Uterus (tissue), 4 donors: ENCODE data around the gene PCGF5. TPM values are rescaled to one million over a fixed set of nuclear protein-coding genes. Genes with fewer than 3 reads are reported as not detected.
"Not testable (repeated sequence)": the region's sequence is repeated elsewhere in the genome, so short reads cannot be mapped to it uniquely, and the experiment has no call there.

Source experiments
- DNase-seq, 2 donors: peaks; one replicate each; pipeline ENCODE4 v3.0.0-alpha.2; 2019 to 2020
- H3K27ac ChIP-seq, 2 donors: fragments of 200-600 bp; sonication (generic); 1 replicate in 1 of 2; 2 replicates in 1 of 2; pipeline ENCODE4 v1.5.1; 2016 to 2018
- H3K27me3 ChIP-seq, 2 donors: fragments of 200-600 bp; sonication (generic); one replicate each; pipeline ENCODE4 v1.5.1; 2018 to 2019; ENCODE audit warnings: control low read depth in 1 of 2
- H3K36me3 ChIP-seq, 2 donors: fragments of 200-600 bp; sonication (generic); one replicate each; pipeline ENCODE4 v1.5.1; 2019; ENCODE audit warnings: control low read depth in 1 of 2
- H3K4me1 ChIP-seq, 2 donors: fragments of 200-600 bp; sonication (generic); one replicate each; pipeline ENCODE4 v1.5.1; 2018 to 2019; ENCODE audit warnings: control low read depth in 1 of 2
- H3K4me3 ChIP-seq, 2 donors: fragments of 200-600 bp; sonication (generic); 1 replicate in 1 of 2; 2 replicates in 1 of 2; pipeline ENCODE4 v1.5.1; 2018 to 2019; ENCODE audit warnings: mild to moderate bottlenecking in 1 of 2
- H3K9me3 ChIP-seq, 2 donors: fragments of 200-600 bp; sonication (generic); one replicate each; pipeline ENCODE4 v1.5.1; 2019; ENCODE audit warnings: control low read depth in 1 of 2
- POLR2A ChIP-seq, 2 donors: fragments of 450-650 bp; IDR thresholded peaks; one replicate each; pipeline ENCODE4 v1.6.1; 2016; ENCODE audit warnings: antibody characterized with exemption in 2 of 2, mild to moderate bottlenecking in 1 of 2, moderate library complexity in 1 of 2
- intact Hi-C: fragments of 100-400 bp; cut with DNase I; formaldehyde crosslinking; loops from one replicate; pipeline ENCODE4 v1.15.1; 2023; ENCODE audit warnings: low total_unique reads
- total RNA-seq, 4 donors: library from RNA; depleted of rRNA in 3 of 4; stranded (reverse); fragments of >200 nt in 3 of 4; gene quantifications; one replicate each; pipeline versions ENCODE4 v1.1.0 to v1.2.4, GENCODE V29; 2014 to 2023
- TF ChIP-seq, protein P1 (sequence below), 4 experiments: fragments of 200-600 bp in 2 of 4; fragments of 450-650 bp in 2 of 4; sonication (generic) in 2 of 4; IDR thresholded peaks; one replicate each; pipeline ENCODE4 v1.5.1; 2016 to 2019; ENCODE audit warnings: antibody characterized with exemption in 4 of 4, mild to moderate bottlenecking in 2 of 4, moderate library complexity in 1 of 4
- donor health status: DM: yes; HTN: yes; CAD: no.

Gene PCGF5
- total RNA-seq, 4 donors from 2014 or later = 10.8 to 60.4 (median 37.2) TPM

GRCh38 chr10:91316486-91316885 is 96.0 kb downstream of the PCGF5 start:
- no peak for DNase-seq
- Histone ChIP-seq H3K4me1 (no peaks in the 10 kb centered on the region), H3K27me3 (no peaks in the 10 kb centered on the region), H3K4me3 (no peak overlapping the region), H3K27ac (no peak overlapping the region), H3K9me3 (no peaks in the 10 kb centered on the region), H3K36me3 (no peaks in the 10 kb centered on the region)
- intact Hi-C loops = no loop called here
- TF ChIP-seq, protein P1, sequence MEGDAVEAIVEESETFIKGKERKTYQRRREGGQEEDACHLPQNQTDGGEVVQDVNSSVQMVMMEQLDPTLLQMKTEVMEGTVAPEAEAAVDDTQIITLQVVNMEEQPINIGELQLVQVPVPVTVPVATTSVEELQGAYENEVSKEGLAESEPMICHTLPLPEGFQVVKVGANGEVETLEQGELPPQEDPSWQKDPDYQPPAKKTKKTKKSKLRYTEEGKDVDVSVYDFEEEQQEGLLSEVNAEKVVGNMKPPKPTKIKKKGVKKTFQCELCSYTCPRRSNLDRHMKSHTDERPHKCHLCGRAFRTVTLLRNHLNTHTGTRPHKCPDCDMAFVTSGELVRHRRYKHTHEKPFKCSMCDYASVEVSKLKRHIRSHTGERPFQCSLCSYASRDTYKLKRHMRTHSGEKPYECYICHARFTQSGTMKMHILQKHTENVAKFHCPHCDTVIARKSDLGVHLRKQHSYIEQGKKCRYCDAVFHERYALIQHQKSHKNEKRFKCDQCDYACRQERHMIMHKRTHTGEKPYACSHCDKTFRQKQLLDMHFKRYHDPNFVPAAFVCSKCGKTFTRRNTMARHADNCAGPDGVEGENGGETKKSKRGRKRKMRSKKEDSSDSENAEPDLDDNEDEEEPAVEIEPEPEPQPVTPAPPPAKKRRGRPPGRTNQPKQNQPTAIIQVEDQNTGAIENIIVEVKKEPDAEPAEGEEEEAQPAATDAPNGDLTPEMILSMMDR (IDR thresholded peaks at IDR 0.05) = no peak
- TF ChIP-seq POLR2A (IDR thresholded peaks at IDR 0.05) = no peak

- no peak overlapping the region for H3K27ac ChIP-seq
- intact Hi-C loops = no loop called here
- TF ChIP-seq POLR2A (IDR thresholded peaks at IDR 0.05) = no peak
- TF ChIP-seq, protein P1 (IDR thresholded peaks at IDR 0.05) = no peak
- H3K9me3 ChIP-seq = no peaks in the 10 kb centered on the region
- no peak for DNase-seq
- no peaks in the 10 kb centered on the region for H3K36me3 ChIP-seq
- H3K4me3 ChIP-seq = no peak overlapping the region
- no peaks in the 10 kb centered on the region for H3K27me3 ChIP-seq
- H3K4me1 ChIP-seq = no peaks in the 10 kb centered on the region
Measured at GRCh38 chr10:91317541-91317940, 97.1 kb downstream of the PCGF5 start.

- no peaks in the 10 kb centered on the region for H3K9me3 ChIP-seq
- no peaks in the 10 kb centered on the region for H3K27me3 ChIP-seq
- no peaks in the 10 kb centered on the region for H3K4me1 ChIP-seq
- TF ChIP-seq, protein P1 (IDR thresholded peaks at IDR 0.05) = no peak
- TF ChIP-seq POLR2A (IDR thresholded peaks at IDR 0.05) = no peak
- no peak for DNase-seq
- no peak overlapping the region for H3K4me3 ChIP-seq
- no peaks in the 10 kb centered on the region for H3K36me3 ChIP-seq
- intact Hi-C loops = no loop called here
- H3K27ac ChIP-seq = no peak overlapping the region
Measured at GRCh38 chr10:91319336-91319735, 98.9 kb downstream of the PCGF5 start.

DNA sequence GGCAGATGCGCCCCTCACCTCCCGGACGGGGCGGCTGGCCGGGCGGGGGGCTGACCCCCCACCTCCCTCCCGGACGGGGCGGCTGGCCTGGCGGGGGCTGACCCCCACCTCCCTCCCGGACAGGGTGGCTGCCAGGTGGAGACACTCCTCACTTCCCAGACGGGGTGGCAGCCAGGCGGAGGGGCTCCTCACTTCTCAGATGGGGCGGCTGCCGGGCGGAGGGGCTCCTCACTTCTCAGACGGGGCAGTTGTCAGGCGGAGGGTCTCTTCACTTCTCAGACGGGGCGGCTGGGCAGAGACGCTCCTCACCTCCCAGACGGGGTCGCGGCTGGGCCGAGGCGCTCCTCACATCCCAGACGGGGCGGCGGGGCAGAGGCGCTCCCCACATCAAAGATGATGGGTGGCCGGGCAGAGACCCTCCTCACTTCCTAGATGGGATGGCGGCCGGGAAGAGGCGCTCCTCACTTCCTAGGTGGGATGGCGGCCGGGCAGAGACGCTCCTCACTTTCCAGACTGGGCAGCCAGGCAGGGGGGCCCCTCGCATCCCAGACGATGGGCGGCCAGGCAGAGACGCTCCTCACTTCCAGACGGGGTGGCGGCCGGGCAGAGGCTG is 102.9 kb downstream of the PCGF5 start:
- H3K27ac ChIP-seq, H3K4me1 ChIP-seq, DNase-seq, H3K27me3 ChIP-seq, intact Hi-C loops, H3K36me3 ChIP-seq, H3K9me3 ChIP-seq, H3K4me3 ChIP-seq: not testable (repeated sequence)

DNA sequence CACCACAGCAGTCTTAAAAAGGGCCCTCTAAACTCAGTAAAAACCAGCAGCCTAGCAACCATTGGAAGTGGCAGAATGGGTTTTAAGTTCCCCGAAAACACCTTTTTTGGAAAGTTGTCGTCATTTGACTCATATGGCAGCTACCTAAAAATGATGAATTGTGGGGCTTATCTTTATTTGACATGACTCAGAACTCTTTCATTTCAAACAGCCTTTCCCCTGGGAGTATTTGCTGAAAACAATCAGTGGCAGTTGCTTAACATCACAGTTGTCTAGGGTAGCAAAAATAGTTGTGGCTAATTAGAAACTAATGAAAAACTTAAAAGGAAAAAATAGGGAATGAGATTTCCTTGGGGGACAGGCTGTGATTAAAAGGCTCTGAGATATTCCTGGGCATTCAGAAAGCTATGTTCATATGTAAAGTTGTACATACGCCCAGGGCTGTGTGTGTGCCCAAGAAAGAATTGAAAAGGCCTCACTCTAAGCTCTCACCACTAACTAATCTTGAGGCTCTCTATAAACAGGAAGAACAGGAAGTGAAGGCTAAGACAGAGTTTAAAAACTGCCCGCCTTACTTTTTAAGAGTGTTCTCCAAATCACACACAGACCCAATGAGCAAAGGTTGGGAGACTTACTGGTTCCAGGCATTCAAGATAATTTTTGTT is 108.0 kb downstream of the PCGF5 start:
- no peak for TF ChIP-seq POLR2A (IDR thresholded peaks at IDR 0.05)
- TF ChIP-seq, protein P1 (IDR thresholded peaks at IDR 0.05) = no peak
- intact Hi-C loops = no loop called here
- no peak for DNase-seq
- Histone ChIP-seq H3K9me3 (no peaks in the 10 kb centered on the region), H3K4me3 (no peak overlapping the region), H3K4me1 (no peaks in the 10 kb centered on the region), H3K36me3 (no peaks in the 10 kb centered on the region), H3K27ac (no peak overlapping the region), H3K27me3 (no peaks in the 10 kb centered on the region)

Other genes starting within 250 kb of the PCGF5 start
- 10 to 100 TPM; 21.0 to 65.7 (median 33.2) TPM for gene HECTD2, start 189.7 kb downstream of the PCGF5 start, total RNA-seq